NCI-H510A (cell line): ENCODE data around the gene SPPL2C.
"Not testable (repeated sequence)": the region's sequence is repeated elsewhere in the genome, so short reads cannot be mapped to it uniquely, and the experiment has no call there.

ENCODE experiments used
- DNase-seq: peaks from one replicate; lab custom pipeline; 2025; lab: John Stamatoyannopoulos, UW

SPPL2C gene

DNA sequence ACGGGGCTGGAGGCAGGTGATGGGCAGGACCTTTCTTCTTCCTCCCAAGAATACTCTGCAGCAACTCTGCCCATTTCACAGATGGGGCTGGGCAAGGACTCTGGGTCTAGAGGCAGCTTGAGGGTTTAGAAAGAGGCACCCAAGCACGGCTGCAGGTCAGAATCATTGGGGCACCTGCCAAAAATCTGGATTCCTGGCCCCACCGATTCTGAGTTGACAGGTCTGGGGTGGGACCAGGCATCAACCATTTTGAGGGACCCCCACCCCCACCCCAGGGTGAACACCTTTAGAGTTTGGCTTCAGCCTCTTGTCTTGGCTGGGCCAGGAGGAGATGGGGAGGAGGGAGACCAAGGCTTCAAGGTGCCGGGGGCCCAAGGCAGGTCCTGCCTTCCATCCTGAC is 5.3 kb downstream of the SPPL2C start:
- no peak for DNase-seq

DNA sequence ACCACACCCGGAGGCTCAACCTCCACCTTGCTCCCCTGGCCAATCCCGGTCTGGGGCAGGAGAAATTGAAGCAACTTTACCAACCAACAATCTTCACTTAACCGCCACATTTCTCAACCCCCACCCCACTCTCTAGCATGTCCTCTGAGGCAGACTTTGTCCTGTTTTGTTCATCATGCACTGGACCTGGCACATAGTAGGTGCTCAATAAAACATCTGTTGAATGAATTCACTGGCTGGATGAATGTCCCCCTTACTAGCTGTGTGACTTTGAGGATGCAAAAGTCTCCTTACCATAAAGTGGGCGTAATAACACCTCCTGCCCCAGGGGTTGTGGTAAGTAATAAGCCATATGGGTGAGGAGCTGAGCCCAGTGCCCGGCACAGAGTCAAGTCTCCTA is 5.8 kb downstream of the SPPL2C start:
- DNase-seq: no peak

DNA sequence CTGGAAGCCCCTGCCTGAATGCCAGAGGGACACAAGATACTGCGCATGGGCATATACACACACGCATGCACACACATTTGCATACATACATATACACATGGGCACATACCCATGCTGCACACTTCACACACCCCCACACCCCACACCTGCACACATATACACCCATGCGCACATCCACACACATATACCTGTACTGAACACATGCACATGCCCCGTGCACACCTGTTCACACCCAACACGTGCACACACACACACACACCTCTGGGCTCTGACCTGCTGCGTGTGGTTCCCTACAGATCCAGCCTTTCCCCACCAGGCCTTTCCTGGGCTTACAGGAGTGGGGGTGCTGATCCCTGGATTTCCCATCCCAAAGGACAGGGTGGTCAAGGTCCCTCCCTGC is 6.3 kb downstream of the SPPL2C start:
- DNase-seq: no peak

- no peak for DNase-seq
Observed at GRCh38 chr17:45851464-45851863, 6.8 kb downstream of the SPPL2C start.

GRCh38 chr17:45851873-45852272 is 7.2 kb downstream of the SPPL2C start:
- DNase-seq: no peak

DNA sequence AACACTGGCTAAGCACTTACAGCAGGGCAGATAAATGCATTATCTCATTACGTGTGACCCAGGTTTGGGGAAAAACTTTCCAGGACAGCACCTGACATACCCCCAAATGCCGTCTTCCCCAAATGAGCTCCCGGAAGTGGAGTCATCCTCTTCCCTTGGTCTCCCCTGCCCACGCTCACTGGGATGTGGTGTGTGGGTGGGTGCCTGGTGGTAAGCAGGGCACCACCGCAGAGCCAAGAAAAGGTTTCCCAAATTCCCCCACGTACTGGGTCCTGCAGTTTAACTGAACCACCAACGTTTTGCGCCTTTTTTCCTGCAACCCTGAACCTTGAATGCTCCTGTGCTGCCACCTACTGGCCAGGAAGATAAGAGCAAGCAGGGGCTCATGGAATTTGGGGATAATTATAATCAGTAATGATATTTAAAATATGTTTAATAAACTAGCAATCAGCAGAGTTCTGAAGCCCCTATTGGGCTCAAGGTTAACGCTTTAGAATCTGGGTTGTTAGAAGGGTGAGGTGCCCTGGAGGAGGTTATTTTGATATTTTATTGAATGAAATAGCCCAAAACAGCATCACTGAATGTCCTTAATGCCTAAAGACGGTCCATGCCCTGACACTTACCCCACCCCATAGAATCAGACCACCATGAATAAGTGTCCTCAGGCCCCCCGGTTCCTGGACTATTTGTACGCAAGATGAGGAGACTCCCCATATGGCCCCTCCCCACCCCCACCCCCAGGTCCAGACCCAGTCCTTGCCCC is 8.0 kb downstream of the SPPL2C start:
- DNase-seq: no peak

- no peak for DNase-seq
Observed at GRCh38 chr17:45854209-45854608, 9.5 kb downstream of the SPPL2C start.

DNA sequence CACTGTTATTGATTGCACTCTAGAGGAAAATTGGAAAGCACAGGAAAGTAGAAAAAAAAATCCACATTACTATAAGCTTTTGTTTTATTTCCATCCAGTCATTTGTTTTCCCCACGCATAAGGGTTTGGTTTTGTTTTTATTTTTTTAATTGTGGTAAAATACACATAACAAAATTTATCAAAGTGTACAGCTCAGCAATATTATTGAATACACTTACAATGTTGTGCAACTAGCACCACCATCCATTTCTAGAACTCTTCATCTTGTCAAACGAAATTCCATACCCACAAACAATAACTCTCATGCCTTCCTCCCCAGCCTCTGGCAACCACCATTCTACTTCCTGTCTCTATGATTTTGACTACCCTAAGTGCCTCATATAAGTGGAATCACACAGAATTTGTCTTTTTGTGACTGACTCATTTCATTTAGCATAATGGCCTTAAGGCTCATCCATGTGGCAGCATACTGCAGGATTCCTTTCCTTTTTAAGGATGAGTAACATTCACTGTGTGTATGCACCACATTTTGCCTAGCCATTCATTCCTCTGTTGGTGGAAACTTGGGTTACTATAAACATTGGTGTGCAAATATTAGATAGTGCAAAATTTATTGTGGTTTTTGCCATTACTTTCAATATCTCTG is 11.1 kb downstream of the SPPL2C start:
- no peak for DNase-seq

DNA sequence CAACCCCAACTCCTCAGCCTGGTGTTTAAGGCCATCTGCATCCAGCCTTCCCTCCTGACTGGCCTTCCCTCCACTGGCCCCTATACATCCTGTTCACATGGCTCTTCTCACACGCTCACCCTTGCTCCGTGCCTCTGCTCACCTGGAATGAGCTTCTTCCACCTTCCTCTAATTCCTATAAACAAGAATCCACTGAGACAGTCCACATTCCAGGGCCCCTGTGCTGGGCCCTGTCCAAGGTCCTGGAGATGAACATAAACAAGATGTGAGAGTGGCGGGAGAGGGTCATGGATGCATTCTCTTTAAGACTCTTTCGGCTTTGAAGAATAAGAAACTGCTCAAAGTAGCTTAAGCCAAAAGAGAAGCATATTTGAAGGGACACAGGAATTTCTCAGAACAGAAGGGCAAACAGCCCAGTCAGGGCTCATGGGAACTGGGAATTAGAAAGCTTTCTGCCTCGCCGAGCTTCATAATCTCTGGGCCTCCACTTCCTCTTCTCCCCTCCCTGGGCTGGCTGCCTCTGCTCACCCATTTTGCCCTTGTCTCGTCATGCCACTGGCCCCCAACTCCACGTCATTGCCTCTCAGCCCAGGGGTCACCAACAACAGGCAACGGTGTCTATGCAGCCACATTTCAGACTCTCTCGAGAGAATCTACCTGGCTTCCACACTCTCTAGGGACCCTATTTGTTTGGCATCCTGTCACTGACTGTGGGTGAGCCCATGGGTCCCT is 13.5 kb downstream of the SPPL2C start:
- no peak for DNase-seq

GRCh38 chr17:45861165-45861564 is 16.5 kb downstream of the SPPL2C start:
- DNase-seq: no peak

DNA sequence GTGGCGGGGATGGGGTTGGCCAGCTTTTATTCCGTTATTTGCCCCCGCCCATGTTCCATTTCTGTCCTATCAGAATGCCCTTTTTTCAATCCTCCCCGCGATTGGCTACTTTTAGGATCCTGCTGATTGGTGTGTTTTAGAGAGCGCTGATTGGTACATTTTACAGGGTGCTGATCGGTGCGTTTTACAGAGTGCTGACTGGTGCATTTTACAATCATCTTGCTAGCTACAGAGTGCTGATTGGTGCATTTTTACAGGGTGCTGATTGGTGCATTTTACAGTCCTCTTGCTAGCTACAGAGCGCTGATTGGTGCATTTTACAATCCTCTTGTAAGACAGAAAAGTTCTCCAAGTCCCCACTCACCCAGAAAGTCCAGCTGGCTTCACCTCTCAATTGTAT is 17.4 kb downstream of the SPPL2C start:
- DNase-seq: not testable (repeated sequence)

GRCh38 chr17:45863857-45864654 is 19.4 kb downstream of the SPPL2C start:
- no peak for DNase-seq

- no peak for DNase-seq
Observed at GRCh38 chr17:45867171-45867570, 22.5 kb downstream of the SPPL2C start.

GRCh38 chr17:45867702-45868101 is 23.0 kb downstream of the SPPL2C start:
- no peak for DNase-seq

GRCh38 chr17:45868276-45868675 is 23.6 kb downstream of the SPPL2C start:
- no peak for DNase-seq

DNA sequence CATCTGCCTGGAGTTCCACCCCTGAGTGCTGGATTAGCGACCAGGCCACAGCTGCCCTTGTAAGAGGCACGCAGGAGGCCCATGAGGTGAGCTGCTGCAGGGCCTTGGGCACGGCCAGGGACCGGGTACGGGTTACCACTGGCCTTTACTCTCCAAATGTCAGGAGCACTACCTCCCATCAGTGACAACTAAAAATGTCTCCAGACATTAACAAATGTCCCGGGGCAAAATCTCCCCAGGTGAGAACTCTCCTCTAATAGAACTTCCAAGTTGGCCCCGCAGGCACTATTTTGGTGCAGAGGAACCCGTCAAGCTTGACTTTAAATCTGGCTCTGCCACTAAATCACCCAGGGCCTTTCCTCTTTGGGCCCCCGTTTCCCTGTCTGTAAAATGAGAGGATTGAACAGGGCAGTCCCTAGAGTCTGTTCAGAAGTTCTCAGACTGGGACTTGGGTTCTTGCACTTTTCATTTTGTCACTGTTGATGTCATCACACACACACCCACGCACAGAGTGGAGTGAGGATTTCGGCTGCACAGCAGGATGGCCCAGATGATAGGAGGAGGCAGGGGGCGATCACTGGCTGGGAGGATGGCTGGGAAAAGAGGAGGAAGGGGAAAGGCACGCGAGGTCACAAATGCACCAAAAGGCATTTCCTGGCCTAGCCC is 25.1 kb downstream of the SPPL2C start:
- no peak for DNase-seq

DNA sequence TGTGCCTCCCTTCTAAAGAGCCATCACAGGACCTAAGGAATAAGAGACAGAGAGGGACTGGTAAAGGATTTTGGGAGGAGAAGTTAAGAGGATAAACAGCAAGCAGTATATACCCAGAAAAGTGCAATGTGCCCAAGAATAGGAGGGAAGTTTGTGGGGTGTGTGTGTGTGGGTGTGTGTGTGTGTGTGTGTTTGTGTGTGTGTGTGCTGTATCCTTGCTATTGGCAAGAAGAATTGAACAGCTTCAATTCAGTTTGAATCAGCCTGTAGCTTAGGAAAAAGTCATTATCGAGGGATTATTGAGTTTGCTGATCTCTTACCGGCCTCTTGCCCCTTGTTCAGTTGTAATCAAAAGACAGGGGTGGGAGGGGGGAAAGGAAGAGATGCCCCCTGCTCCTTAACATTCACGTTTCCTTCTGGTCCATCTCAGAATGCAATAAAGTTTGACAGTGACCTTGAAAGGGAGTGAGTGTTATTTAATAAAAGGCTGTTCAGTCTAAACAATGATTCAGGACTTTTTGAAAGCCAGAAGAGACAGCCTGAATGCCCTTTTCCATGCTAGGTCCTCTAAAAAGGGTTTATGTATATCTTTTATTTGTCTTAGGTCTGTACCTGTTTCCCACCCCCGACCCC is 25.8 kb downstream of the SPPL2C start:
- no peak for DNase-seq

DNA sequence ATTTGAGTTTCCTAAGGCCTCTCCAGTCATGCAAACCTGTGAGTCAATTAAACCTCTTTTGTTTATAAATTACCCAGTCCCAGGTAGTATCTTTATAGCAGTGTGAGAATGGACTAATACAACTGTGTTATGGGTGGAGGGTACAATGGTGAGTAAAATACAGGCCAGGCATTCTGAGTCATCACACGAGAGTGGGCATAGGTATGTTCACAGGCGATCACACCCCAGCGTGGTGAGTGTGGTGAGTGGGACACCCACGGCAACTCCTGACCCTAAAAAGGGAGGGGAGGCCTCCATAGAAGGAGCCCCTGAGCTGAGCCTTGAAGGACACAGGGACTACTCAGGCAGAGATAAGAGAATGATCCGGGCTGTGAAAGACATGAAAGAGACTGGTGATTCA is 27.0 kb downstream of the SPPL2C start:
- DNase-seq: no peak

DNA sequence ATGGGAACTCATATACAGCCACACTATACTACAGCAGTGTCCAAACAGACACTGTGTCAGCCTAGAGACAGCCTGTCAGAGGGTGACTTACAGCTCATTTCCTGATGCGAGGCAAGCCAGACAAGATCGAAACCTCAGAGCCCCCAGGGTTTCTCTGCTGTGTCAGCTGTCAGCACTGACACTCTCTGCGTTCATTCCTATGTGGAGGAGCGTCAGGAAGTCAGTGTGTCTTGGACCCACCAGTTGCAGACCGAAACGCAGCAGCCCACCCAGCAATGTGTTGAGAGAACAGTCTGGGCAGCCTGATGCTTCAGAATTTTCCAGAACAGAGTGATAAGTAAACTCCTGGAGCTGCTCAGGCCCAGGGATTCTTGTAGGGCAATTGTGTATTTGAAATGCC is 29.0 kb downstream of the SPPL2C start:
- DNase-seq: no peak

GRCh38 chr17:45874151-45874550 is 29.5 kb downstream of the SPPL2C start:
- no peak for DNase-seq

GRCh38 chr17:45876539-45876938 is 31.9 kb downstream of the SPPL2C start:
- no peak for DNase-seq
